Smooth muscle cell (in vitro differentiated cells): ENCODE data around the gene SCD. TPM values are rescaled to one million over a fixed set of nuclear protein-coding genes. Genes with fewer than 3 reads are reported as not detected.

Source experiments
- DNase-seq: peaks from one replicate; lab custom pipeline; 2025; ENCODE audit not compliant: unreplicated experiment; lab: John Stamatoyannopoulos, UW
- H2AFZ ChIP-seq: fragments of 200-600 bp; sonication (generic); 2 replicates; pipeline ENCODE4 v1.6.0; 2016; ENCODE audit warnings: antibody characterized with exemption, low read depth, mild to moderate bottlenecking
- H3F3A ChIP-seq: fragments of 200-600 bp; sonication (generic); 2 replicates; pipeline ENCODE4 v1.6.0; 2017; ENCODE audit warnings: antibody characterized with exemption, low read depth
- H3K27ac ChIP-seq: fragments of 200-600 bp; sonication (generic); 2 replicates; pipeline ENCODE4 v1.5.1; 2016; ENCODE audit warnings: low read depth, mild to moderate bottlenecking
- H3K27me3 ChIP-seq: fragments of 200-600 bp; sonication (generic); 2 replicates; pipeline ENCODE4 v1.6.1; 2016; ENCODE audit warnings: low read depth, mild to moderate bottlenecking
- H3K36me3 ChIP-seq: fragments of 200-600 bp; sonication (generic); 2 replicates; pipeline ENCODE4 v1.5.1; 2016; ENCODE audit warnings: low read depth
- H3K4me1 ChIP-seq: fragments of 200-600 bp; sonication (generic); 2 replicates; pipeline ENCODE4 v1.5.1; 2016; ENCODE audit warnings: low read depth
- H3K4me2 ChIP-seq: fragments of 200-600 bp; sonication (generic); 2 replicates; pipeline ENCODE4 v1.6.0; 2016; ENCODE audit warnings: mild to moderate bottlenecking
- H3K4me3 ChIP-seq: fragments of 200-600 bp; sonication (generic); 2 replicates; pipeline ENCODE4 v1.5.1; 2016; ENCODE audit warnings: mild to moderate bottlenecking
- H3K79me2 ChIP-seq: fragments of 200-600 bp; sonication (generic); 2 replicates; pipeline ENCODE4 v1.6.0; 2016; ENCODE audit warnings: low read depth, mild to moderate bottlenecking
- H3K9ac ChIP-seq: fragments of 200-600 bp; sonication (generic); 2 replicates; pipeline ENCODE4 v1.6.0; 2016; ENCODE audit warnings: low read depth
- H3K9me3 ChIP-seq: fragments of 200-600 bp; sonication (generic); replicated peaks from 2 replicates; pipeline ENCODE4 v1.5.1; 2016; ENCODE audit warnings: low read depth
- H4K20me1 ChIP-seq: fragments of 200-600 bp; sonication (generic); 2 replicates; pipeline ENCODE4 v1.6.0; 2016; ENCODE audit warnings: low read depth
- CTCF ChIP-seq: fragments of 200-600 bp; sonication (generic); IDR thresholded peaks from 2 replicates; pipeline ENCODE4 v1.5.1; 2017; ENCODE audit warnings: borderline replicate concordance, mild to moderate bottlenecking, antibody characterized with exemption; ENCODE audit not compliant: insufficient read depth, poor library complexity, severe bottlenecking
- WGBS: methylation state at CpG from one replicate; pipeline ENCODE4 v1.1.7; 2016; ENCODE audit warnings: low lambda C conversion rate; 5-methylcytosine and 5-hydroxymethylcytosine counted together
- polyA plus RNA-seq: library from polyadenylated mRNA; unstranded; fragments of >200 nt; fragmentation: Nextera tagmentation; extraction: Ambion mirVana; gene quantifications from 2 replicates; pipeline ENCODE4 v1.2.1, GENCODE V29; 2016
- total RNA-seq: library from RNA; depleted of rRNA; stranded (reverse); fragments of >200 nt; gene quantifications from 2 replicates; pipeline ENCODE4 v1.2.3, GENCODE V29; 2014

Gene SCD
- total and polyA plus RNA-seq, 2 experiments from 2014 or later: 183 to 306 TPM

GRCh38 chr10:100345570-100346330, 1.3 kb upstream of the SCD start:
- no peak for DNase-seq
- peak overlapping the region; percentile 84 for H3K4me3 ChIP-seq
- no peak overlapping the region for H3K9ac ChIP-seq
- H4K20me1 ChIP-seq: peaks cover 35% of the 10 kb centered on the region
- peaks cover 4% of the 10 kb centered on the region for H3F3A ChIP-seq
- no peak overlapping the region for H2AFZ ChIP-seq
- peak overlapping the region; percentile 96 for H3K4me2 ChIP-seq
- no peak overlapping the region for H3K27ac ChIP-seq
- peaks cover 38% of the 10 kb centered on the region for H3K79me2 ChIP-seq
- peaks cover 44% of the 10 kb centered on the region for H3K4me1 ChIP-seq
- no peaks in the 10 kb centered on the region for H3K36me3 ChIP-seq
- no peaks in the 10 kb centered on the region for H3K27me3 ChIP-seq
- TF ChIP-seq CTCF: no peak
- no peaks in the 10 kb centered on the region for H3K9me3 ChIP-seq
- 31% methylated on average over 9 of the region's 9 CpGs for WGBS

GRCh38 chr10:100346351-100346764, 675 bp upstream of the SCD start:
- Histone ChIP-seq H3F3A (peaks cover 9% of the 10 kb centered on the region), H3K36me3 (no peaks in the 10 kb centered on the region), H3K4me2 (peak overlapping the region; percentile 96), H3K27me3 (no peaks in the 10 kb centered on the region), H3K4me3 (peak overlapping the region; percentile 84), H3K9ac (peak overlapping the region; percentile 42), H2AFZ (peak overlapping the region; percentile 25), H3K27ac (peak overlapping the region; percentile 66), H3K4me1 (peaks cover 44% of the 10 kb centered on the region), H4K20me1 (peaks cover 41% of the 10 kb centered on the region), H3K79me2 (peaks cover 44% of the 10 kb centered on the region), H3K9me3 (no peaks in the 10 kb centered on the region)
- no peak for TF ChIP-seq CTCF
- peak; percentile 65 for DNase-seq
- WGBS: 1% methylated on average over 23 of the region's 36 CpGs

GRCh38 chr10:100347568-100348195, 649 bp downstream of the SCD start:
- peaks cover 22% of the 10 kb centered on the region for H3F3A ChIP-seq
- DNase-seq: no peak
- H3K4me1 ChIP-seq: peaks cover 45% of the 10 kb centered on the region
- WGBS: 2% methylated on average over 32 of the region's 32 CpGs
- no peaks in the 10 kb centered on the region for H3K9me3 ChIP-seq
- peaks cover 58% of the 10 kb centered on the region for H3K79me2 ChIP-seq
- peak overlapping the region; percentile 96 for H3K4me2 ChIP-seq
- H3K27me3 ChIP-seq: no peaks in the 10 kb centered on the region
- H3K9ac ChIP-seq: peak overlapping the region; percentile 78
- H3K4me3 ChIP-seq: peak overlapping the region; percentile 84
- H3K27ac ChIP-seq: peak overlapping the region; percentile 66
- H2AFZ ChIP-seq: peak overlapping the region; percentile 50
- no peak for TF ChIP-seq CTCF
- H3K36me3 ChIP-seq: peaks cover 5% of the 10 kb centered on the region
- peaks cover 54% of the 10 kb centered on the region for H4K20me1 ChIP-seq
